T follicular helper cell (primary cell): ENCODE results near the gene FAM221B.

Source experiments
- DNase-seq: peaks from one replicate; pipeline ENCODE4 v3.0.0-alpha.2; 2020; ENCODE audit warnings: low read depth

Gene FAM221B

DNA sequence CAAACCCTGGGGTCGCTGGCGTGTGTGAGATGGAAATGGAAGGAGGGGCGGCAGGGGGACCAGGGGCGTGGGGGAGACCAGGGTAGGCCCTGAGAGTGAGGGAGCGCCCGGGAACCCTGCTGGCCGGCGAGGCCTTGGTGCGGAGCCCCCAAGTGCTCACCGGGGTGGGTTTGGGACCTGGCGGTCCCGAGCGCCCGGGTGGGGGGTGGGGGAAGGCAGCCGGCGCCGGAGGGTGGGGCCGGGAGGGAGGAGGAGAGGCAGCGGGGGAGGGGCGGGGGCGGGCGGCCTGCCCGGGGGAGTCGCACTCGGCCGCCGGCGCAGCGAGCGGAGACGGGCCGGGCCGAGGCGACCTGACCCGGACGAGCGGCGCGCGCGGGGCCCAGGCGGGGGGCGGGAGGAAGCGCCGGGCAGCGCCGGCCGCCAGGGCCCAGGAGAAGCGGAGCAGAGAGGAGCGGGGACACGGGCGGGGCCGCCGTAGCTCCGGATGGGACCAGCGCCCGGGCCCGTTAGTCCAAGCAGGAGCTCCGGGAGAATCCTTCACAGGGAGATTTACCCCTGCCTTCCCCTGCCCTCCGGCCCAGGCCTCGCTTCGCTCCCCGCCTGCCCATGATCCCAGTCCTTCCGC lies 37.1 kb downstream of the FAM221B start, which contains the start of gene NPR2:
NPR2 (plus strand) TSS at position 295 of the 625 bp plus-strand sequence. CDS start 818 bp downstream, outside the sequence.
- DNase-seq, result no peak

DNA sequence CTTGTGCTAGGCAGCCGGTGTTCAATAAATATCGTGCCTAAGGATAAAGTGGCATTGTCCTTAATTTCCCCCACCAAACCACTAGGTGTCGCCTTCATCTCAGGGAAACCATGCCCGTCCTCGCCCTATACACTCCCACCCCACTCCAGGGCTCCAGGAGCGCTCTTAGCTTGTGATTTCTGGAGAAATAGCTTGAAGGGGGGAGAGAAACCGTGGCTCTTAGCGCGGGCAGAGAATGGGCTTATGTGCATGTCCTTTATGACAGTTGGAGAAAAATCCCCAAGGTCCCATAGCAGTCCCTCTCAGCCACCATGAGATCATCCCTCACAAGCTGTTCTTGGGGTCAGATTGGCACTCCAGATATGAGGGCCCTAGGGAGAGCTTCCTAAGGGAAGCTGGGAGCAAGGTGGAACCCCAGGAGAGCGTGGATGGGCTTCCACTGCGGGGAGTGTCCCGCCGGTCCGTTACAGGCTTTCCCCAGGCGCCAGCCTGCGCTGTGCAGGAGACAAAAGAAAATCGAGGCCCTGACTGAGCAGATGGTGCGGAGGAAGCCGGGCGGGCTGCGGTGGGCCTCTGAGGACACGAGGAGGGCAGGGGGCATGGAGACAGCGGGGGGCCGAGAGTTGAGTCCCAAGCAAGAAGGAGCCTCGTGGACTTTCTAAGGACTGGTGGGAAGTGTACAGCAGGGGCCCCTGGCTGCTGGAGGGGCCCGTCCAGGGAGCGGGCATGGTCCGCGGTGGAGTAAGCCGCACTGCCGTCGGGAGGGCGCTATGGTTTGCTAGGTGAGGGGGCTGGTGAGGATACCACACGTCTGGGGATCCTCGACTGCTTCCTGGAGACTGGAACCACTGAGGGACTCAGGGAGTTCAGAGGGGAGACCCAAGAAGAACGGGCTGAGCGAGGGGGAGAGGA lies 37.9 kb downstream of the FAM221B start:
- DNase-seq, result peak; percentile 47

DNA sequence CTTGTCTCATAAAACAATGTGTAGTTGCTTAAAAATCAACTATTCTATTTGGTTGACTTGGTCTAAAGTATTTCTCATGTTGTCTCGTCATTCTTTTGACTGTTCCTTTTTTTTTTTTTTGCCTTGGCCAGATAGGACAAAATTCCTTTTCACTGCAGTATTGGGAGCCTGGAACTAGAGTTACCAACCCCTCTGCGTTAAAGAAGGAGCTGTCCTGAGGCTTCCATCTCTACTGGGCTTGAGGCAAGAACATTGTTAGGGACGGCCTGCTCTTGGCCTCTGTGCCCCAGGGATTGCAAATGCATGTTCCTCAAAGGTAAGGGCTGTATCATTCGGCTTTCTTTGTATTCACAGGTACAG lies 38.5 kb downstream of the FAM221B start:
- no peak for DNase-seq

DNA sequence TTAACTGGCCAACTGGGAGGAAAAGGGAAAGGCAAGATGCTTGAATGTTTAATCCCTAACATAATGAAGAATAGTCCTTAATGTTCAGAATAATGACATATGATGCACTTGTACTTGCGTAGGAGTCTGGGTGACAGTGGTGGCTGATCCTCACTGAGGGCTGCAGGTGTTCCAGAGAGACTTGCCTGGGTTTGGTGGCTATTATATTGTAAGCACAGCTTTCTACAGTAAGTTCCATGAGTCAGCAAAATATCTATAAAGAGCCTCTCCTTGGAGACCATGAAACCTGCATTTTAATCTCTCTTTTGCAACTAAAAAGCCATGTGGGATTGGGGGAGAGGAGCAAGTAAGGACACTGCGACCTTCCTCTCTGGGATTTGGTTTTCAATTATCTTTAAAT lies 39.0 kb downstream of the FAM221B start:
- no peak for DNase-seq

DNA sequence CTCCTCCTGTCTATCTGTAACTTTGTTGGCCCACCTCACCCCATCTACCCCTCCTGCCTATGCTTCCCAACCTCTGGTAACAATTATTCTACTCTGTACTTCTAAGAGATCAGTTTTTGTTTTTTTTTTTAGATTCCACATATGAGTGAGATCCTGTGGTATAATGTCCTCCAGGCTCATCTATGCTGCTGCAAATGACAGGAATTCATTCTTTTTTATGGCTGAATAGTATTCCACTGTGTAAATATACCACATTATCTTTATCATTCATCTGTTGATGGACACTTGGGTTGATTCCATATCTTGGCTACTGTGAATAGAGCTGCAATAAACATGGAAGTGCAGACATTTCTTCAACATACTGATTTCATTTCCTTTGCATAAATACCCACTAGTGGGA lies 45.1 kb downstream of the FAM221B start:
- DNase-seq, result no peak

DNA sequence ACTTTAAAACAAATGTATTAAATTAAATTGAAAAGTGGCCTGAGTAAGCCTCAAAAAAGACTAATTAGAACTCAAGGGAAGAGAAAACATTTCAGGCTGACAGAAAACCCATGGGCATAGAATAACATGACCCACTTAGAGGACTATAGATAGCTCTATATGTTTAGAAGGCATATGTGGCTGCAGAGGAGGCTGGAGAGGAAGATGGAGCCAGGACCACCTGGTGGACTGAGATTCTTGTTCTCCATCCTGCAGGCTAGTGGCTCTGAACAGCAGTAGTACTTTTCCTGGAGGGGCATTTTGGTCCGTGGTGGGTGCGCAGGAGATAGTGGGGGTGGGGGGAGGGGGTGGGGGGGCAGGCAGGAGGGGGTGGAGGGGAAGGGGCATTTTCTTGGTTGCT lies 47.5 kb downstream of the FAM221B start:
- no peak for DNase-seq

DNA sequence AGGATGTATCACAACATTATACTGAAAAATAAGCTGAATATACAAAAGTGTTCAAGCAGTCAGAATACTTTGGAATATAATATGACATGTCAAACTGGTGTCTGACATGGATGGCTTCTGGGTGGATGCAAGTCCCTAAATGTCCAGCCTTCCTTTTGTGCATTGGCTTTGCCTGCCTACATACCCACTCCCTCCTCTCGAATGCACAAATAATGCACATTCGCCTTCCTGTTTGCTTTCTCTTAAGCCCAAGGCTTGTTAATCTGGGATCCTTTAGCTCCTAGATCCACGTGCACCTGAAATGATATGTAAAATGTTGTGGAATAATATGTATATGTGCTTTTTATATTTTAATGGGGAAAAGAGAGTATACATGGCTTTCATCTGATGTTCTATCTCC lies 50.0 kb downstream of the FAM221B start:
- no peak for DNase-seq

DNA sequence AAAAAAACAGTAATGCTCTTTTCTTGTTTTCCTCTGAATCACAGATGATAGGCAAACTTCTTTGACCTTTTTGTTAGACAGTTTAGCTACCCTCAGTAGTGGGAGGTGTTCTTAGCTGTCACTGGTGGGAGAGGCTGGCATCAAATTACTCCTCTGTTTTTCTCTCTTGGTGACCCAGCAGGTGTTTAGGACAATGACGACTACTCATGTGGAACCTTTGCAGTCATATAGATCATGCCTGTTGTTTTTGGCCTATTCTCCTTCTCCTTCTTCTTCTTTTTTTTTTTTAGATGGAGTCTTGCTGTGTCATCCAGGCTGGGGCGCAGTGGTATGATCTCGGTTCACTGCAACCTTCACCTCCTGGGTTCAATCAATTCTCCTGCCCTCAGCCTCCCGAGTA lies 52.5 kb downstream of the FAM221B start:
- DNase-seq, result no peak

DNA sequence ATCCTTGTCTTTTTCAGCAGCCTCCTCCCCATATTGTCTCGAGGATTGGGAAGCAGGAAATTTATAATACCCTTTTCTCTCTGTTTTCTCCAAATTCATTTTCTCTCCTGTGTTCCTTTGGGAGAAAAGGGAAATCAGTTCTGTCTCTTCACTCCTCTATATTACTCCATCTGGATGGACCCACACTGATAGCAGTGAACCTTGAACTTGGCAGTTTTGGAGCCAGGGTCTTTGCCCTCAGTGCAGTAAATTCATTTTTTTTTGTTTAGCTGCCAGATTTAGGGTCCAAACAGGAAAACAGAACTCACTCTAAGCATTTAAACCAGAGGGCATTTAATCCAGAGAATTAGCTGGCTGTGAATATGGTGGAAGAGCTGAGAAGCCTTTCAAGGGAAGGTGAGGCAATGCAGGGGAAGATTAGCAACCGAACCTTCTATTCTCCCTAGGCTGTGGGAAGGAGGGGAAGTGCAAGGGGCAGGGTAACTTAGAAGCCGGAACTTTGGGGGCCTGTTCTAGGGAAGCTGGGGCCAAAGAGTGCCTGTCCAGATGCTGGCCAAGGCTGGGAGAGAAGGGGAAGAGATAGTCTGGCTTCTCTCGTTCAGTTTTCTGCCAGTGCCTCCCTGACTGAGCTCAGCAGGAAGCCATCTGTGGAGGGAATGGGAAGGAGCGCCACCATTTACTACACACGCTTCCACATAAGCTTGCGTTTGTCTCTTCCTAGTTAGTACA lies 53.5 kb downstream of the FAM221B start:
- no peak for DNase-seq

DNA sequence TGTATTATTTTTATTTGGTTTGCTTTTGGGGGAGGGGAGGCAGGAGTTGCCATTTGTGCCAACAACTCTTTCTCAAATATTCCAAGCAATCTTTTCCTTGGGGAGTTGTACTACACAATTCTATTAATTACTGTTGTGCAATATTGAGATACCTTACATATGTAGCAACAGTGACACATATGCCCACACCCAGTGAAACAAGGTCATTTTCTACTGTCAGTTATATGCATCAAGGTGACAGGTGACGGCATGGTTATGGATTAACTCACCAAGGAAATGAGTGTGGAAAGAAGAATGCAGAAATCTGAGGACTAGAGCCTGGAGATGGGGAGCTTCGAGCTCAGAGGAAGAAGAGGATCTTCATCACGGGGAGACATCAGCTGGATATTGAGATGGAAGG lies 56.6 kb downstream of the FAM221B start:
- no peak for DNase-seq

DNA sequence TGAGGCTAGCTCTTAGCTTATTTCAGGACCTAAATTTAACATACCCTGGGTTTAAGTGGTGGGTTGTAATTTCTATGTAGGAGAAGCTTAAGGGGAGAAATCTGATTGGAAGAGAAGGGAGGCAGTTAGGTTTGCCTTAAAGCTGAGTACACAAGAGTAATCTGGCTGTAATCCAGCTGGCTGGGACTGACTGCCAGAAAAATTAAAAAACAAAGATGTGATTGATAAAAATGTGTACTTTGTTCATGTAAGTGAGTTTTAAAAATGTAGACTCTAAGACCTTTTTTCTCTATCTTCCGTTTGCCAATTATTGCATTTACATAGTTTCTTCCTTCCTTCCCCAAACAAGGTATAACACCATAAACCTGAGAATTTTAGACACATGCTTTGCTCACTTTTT lies 57.0 kb downstream of the FAM221B start:
- DNase-seq, result no peak

DNA sequence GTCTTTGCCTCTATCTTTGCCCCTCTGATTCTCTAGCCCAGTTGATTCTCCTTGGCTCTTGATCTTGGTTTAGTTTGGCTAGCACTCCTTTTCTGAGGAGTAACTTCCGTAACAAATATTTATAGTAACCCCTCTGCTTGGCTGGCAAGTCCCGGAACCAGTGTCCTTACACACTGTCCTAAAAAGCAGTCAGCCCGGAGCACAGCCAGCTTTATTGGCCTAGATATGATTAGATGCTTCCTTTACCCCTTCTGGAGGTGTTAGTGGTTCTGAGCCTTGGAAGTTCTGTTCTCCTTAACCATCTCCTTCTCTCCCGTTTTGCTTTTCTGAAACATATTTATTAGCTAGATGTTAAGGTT lies 57.5 kb downstream of the FAM221B start:
- no peak for DNase-seq

DNA sequence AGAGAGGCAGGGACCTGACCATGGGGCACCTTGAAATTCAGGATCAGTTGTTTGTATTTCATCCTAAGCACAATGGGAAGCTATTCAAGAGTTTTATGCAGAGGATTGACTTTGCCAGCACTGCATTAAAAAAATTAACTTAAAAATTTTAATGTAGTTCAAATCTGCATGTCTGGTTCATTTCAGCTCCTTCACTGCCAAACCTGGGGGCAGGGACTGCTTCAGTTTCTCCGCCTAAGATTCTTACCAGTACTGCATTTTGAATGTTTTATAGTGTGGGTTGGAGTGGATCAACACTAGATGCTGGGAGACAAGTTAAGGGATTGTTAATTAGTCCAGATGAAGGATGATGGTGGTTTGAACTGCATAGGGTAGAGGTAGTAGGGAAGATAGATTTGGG lies 58.8 kb downstream of the FAM221B start:
- no peak for DNase-seq

DNA sequence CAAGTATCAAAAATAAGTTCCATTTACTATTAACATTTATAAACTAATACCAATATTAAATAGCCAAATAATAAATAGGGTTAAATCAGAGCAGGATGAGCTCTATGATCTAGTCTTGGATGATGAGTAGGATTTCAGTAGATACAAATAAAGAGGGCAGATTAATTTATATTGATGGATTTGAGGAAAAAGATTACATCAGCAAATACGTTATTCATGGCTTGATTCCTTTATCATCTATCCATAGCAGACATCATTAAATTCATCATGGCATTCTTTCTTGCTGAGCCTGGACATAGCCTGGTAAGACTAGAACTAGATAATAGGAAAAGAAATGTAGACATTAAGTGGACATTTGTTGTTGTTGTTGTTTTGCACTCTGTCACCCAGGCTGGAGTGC lies 61.1 kb downstream of the FAM221B start:
- no peak for DNase-seq

DNA sequence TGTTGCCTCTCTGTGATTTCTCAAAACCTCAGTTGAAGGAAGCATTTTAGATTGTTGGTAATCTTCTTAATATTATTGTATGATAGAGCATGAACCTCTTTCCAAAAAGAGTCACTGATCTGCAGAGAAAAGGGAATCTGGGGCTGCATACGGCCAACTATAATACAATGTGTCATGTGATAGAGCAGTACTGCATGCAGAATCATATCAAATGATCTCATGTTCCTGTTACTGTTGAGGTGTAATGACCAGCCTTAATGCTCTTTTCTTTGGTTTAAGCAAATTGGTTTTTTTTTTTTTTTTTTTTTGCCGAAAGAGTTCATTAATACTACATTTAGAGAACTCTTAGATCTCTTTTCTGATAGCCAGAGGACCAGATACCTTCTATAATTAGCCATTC lies 61.5 kb downstream of the FAM221B start:
- DNase-seq, result no peak
